Chondrocyte (in vitro differentiated cells): ENCODE data around the gene FOXO3. TPM values are rescaled to one million over a fixed set of nuclear protein-coding genes. Genes with fewer than 3 reads are reported as not detected.

Experiments used
- DNase-seq: peaks from one replicate; pipeline ENCODE4 v3.0.0; 2021; ENCODE audit warnings: mixed read lengths, low spot score
- H3K27ac Mint-ChIP-seq: one replicate; pipeline ENCODE4 v1.8.0; 2021; ENCODE audit warnings: mild to moderate bottlenecking, moderate library complexity, mixed read lengths; ENCODE audit not compliant: unreplicated experiment
- H3K27me3 Mint-ChIP-seq: 2 replicates; pipeline ENCODE4 v1.8.0; 2021; ENCODE audit warnings: low read depth, mixed read lengths
- H3K36me3 Mint-ChIP-seq: 2 replicates; pipeline ENCODE4 v1.8.0; 2021; ENCODE audit warnings: low read depth, mixed read lengths
- H3K4me1 Mint-ChIP-seq: 2 replicates; pipeline ENCODE4 v1.8.0; 2021; ENCODE audit warnings: low read depth, mild to moderate bottlenecking, mixed read lengths
- H3K4me3 Mint-ChIP-seq: one replicate; pipeline ENCODE4 v1.8.0; 2021; ENCODE audit warnings: mild to moderate bottlenecking, moderate library complexity, mixed read lengths; ENCODE audit not compliant: unreplicated experiment
- H3K9me3 Mint-ChIP-seq: 2 replicates; pipeline ENCODE4 v1.8.0; 2021; ENCODE audit warnings: low read depth, mixed read lengths
- CTCF ChIP-seq: fragments of 200-600 bp; sonication (generic); IDR thresholded peaks from 2 replicates; pipeline ENCODE4 v1.5.0; 2021; ENCODE audit warnings: antibody characterized with exemption, mild to moderate bottlenecking, moderate library complexity
- total RNA-seq: library from RNA; stranded (reverse); gene quantifications from 3 replicates; pipeline ENCODE4 v1.2.1, GENCODE V29; 2021

Gene FOXO3
- total RNA-seq, 1 donor from 2014 or later: 45.0 TPM

- H3K27ac Mint-ChIP-seq: no peak overlapping the region
- H3K4me1 Mint-ChIP-seq: peaks cover 45% of the 10 kb centered on the region
- no peaks in the 10 kb centered on the region for H3K9me3 Mint-ChIP-seq
Measured at GRCh38 chr6:108673602-108674001, 112.9 kb downstream of the FOXO3 start.

GRCh38 chr6:108675226-108676200, 114.8 kb downstream of the FOXO3 start:
- DNase-seq: no peak
- Mint-ChIP-seq H3K4me1 (peaks cover 38% of the 10 kb centered on the region), H3K36me3 (peaks cover 9% of the 10 kb centered on the region), H3K27ac (no peak overlapping the region), H3K4me3 (no peak overlapping the region), H3K27me3 (no peaks in the 10 kb centered on the region), H3K9me3 (no peaks in the 10 kb centered on the region)
- TF ChIP-seq CTCF: no peak

More at GRCh38 chr6:108673602-108674001, 112.9 kb downstream of the FOXO3 start:
- Mint-ChIP-seq H3K36me3 (peaks cover 1% of the 10 kb centered on the region), H3K4me3 (no peak overlapping the region), H3K27me3 (no peaks in the 10 kb centered on the region)
- no peak for TF ChIP-seq CTCF
- no peak for DNase-seq

- no peak for TF ChIP-seq CTCF
- no peak for DNase-seq
- Mint-ChIP-seq H3K9me3 (no peaks in the 10 kb centered on the region), H3K36me3 (peaks cover 10% of the 10 kb centered on the region), H3K27ac (no peak overlapping the region), H3K4me3 (no peak overlapping the region), H3K27me3 (no peaks in the 10 kb centered on the region), H3K4me1 (peaks cover 31% of the 10 kb centered on the region)
Measured at GRCh38 chr6:108676555-108676954, 115.8 kb downstream of the FOXO3 start.

- Mint-ChIP-seq H3K27ac (no peak overlapping the region), H3K4me3 (no peak overlapping the region)
Measured at GRCh38 chr6:108677357-108677756, 116.6 kb downstream of the FOXO3 start.

More at GRCh38 chr6:108677357-108677756, 116.6 kb downstream of the FOXO3 start:
- no peaks in the 10 kb centered on the region for H3K27me3 Mint-ChIP-seq
- TF ChIP-seq CTCF: no peak
- DNase-seq: no peak
- peaks cover 38% of the 10 kb centered on the region for H3K4me1 Mint-ChIP-seq
- H3K9me3 Mint-ChIP-seq: no peaks in the 10 kb centered on the region
- peaks cover 10% of the 10 kb centered on the region for H3K36me3 Mint-ChIP-seq
